ENCODE results near the gene CDC5L. TPM values are rescaled to one million over a fixed set of nuclear protein-coding genes. Genes with fewer than 3 reads are reported as not detected.

The CDC5L gene
- total RNA-seq, 1 donor: 27.2 TPM

- peak; percentile 87 for DNase-seq (ENCODE audit: low read depth)
- TF ChIP-seq CTCF (IDR thresholded peaks at IDR 0.05; ENCODE audit: insufficient read depth, low read length): no peak
- no peak overlapping the region for H3K4me3 ChIP-seq (ENCODE audit: low read depth, low read length)
Measured at GRCh38 chr6:44494011-44494501, 106.5 kb downstream of the CDC5L start.

GRCh38 chr6:44495036-44495901 is 107.8 kb downstream of the CDC5L start:
- H3K4me3 ChIP-seq (ENCODE audit: low read depth, low read length): no peak overlapping the region
- TF ChIP-seq CTCF (IDR thresholded peaks at IDR 0.05; ENCODE audit: insufficient read depth, low read length): no peak
- no peak for DNase-seq (ENCODE audit: low read depth)

- peak; percentile 19 for DNase-seq (ENCODE audit: low read depth)
- H3K4me3 ChIP-seq (ENCODE audit: low read depth, low read length): no peak overlapping the region
- no peak for TF ChIP-seq CTCF (IDR thresholded peaks at IDR 0.05; ENCODE audit: insufficient read depth, low read length)
Measured at GRCh38 chr6:44496665-44497369, 109.3 kb downstream of the CDC5L start.

GRCh38 chr6:44497807-44498206 is 110.3 kb downstream of the CDC5L start:
- no peak for DNase-seq (ENCODE audit: low read depth)
- TF ChIP-seq CTCF (IDR thresholded peaks at IDR 0.05; ENCODE audit: insufficient read depth, low read length): no peak
- H3K4me3 ChIP-seq (ENCODE audit: low read depth, low read length): no peak overlapping the region

GRCh38 chr6:44498436-44498835 is 110.9 kb downstream of the CDC5L start:
- H3K4me3 ChIP-seq (ENCODE audit: low read depth, low read length): no peak overlapping the region
- no peak for TF ChIP-seq CTCF (IDR thresholded peaks at IDR 0.05; ENCODE audit: insufficient read depth, low read length)
- no peak for DNase-seq (ENCODE audit: low read depth)

- no peak for TF ChIP-seq CTCF (IDR thresholded peaks at IDR 0.05; ENCODE audit: insufficient read depth, low read length)
Measured at GRCh38 chr6:44499609-44500008, 112.1 kb downstream of the CDC5L start.

More at GRCh38 chr6:44499609-44500008, 112.1 kb downstream of the CDC5L start:
- no peak for DNase-seq (ENCODE audit: low read depth)
- H3K4me3 ChIP-seq (ENCODE audit: low read depth, low read length): no peak overlapping the region

Small RNA genes within 50 kb of the gene (small RNA-seq; reads per million reads assigned to genes)
- not detected for gene MIR4642

Other genes with a start within 250 kb of the CDC5L start
- gene CAPN11, start 228.9 kb upstream of the CDC5L start, total RNA-seq (ENCODE audit: low replicate concordance): not detected in 2 replicates
- not detected in 2 replicates for gene MYMX, start 170.8 kb upstream of the CDC5L start, total RNA-seq (ENCODE audit: low replicate concordance)
- 5.2 and 23.6 TPM in 2 replicates for gene SLC29A1, start 164.1 kb upstream of the CDC5L start, total RNA-seq (ENCODE audit: low replicate concordance)
- gene HSP90AB1, start 140.6 kb upstream of the CDC5L start, total RNA-seq (ENCODE audit: low replicate concordance): 797 and 832 TPM in 2 replicates
- 56.4 and 60.8 TPM in 2 replicates for gene SLC35B2, start 130.2 kb upstream of the CDC5L start, total RNA-seq (ENCODE audit: low replicate concordance)
- 5.4 and 74.7 TPM in 2 replicates for gene NFKBIE, start 122.2 kb upstream of the CDC5L start, total RNA-seq (ENCODE audit: low replicate concordance)
- gene TMEM151B, start 117.3 kb upstream of the CDC5L start, total RNA-seq (ENCODE audit: low replicate concordance): not detected in 2 replicates
- 6.8 and 12.7 TPM in 2 replicates for gene AARS2, start 74.4 kb upstream of the CDC5L start, total RNA-seq (ENCODE audit: low replicate concordance)
- gene SPATS1, start 45.1 kb upstream of the CDC5L start, total RNA-seq (ENCODE audit: low replicate concordance): not detected in 2 replicates